Small intestine (tissue), 7 donors: ENCODE data around the gene CCZ1B. TPM values are rescaled to one million over a fixed set of nuclear protein-coding genes. Genes with fewer than 3 reads are reported as not detected.
"Not testable (repeated sequence)": the region's sequence is repeated elsewhere in the genome, so short reads cannot be mapped to it uniquely, and the experiment has no call there.

ENCODE experiments used
- DNase-seq, 2 donors: peaks; one replicate each; pipeline versions ENCODE4 v3.0.0 to v3.0.0-alpha.2; 2013
- FAIRE-seq: peaks from 2 replicates; lab custom pipeline; 2012; peaks lifted over from hg19 to GRCh38; lab: Jason Lieb, UNC
- H3K27ac ChIP-seq, 3 donors: one replicate each; pipeline ENCODE4 v1.5.1; 2013; ENCODE audit warnings: low read length in 2 of 3, mild to moderate bottlenecking in 2 of 3, control low read depth in 1 of 3, inconsistent platforms in 1 of 3, low read depth in 1 of 3, moderate library complexity in 1 of 3
- H3K27me3 ChIP-seq, 3 donors: one replicate each; pipeline ENCODE4 v1.6.1; 2013; ENCODE audit warnings: low read length in 3 of 3, inconsistent platforms in 1 of 3; ENCODE audit not compliant: control insufficient read depth in 3 of 3, insufficient read depth in 3 of 3
- H3K36me3 ChIP-seq, 3 donors: one replicate each; pipeline ENCODE4 v1.6.1; 2013; ENCODE audit warnings: low read length in 3 of 3, inconsistent platforms in 1 of 3, low read depth in 1 of 3, mild to moderate bottlenecking in 1 of 3, moderate library complexity in 1 of 3; ENCODE audit not compliant: control insufficient read depth in 3 of 3, insufficient read depth in 2 of 3
- H3K4me1 ChIP-seq, 3 donors: one replicate each; pipeline ENCODE4 v1.6.1; 2013; ENCODE audit warnings: low read length in 2 of 3, inconsistent platforms in 1 of 3, low read depth in 1 of 3, mild to moderate bottlenecking in 1 of 3, moderate library complexity in 1 of 3; ENCODE audit not compliant: control insufficient read depth in 3 of 3, insufficient read depth in 2 of 3
- H3K4me3 ChIP-seq, 3 donors: one replicate each; pipeline ENCODE4 v1.5.1; 2013; ENCODE audit warnings: low read length in 3 of 3, control low read depth in 1 of 3, inconsistent platforms in 1 of 3, low read depth in 1 of 3, mild to moderate bottlenecking in 1 of 3, moderate library complexity in 1 of 3
- H3K9me3 ChIP-seq, 2 donors: one replicate each; pipeline ENCODE4 v1.6.1; 2013; ENCODE audit warnings: low read depth in 1 of 2, low read length in 1 of 2; ENCODE audit not compliant: control insufficient read depth in 2 of 2, insufficient read depth in 1 of 2
- WGBS, 3 donors: extraction: QIAGEN DNeasy Blood & Tissue Kit; methylation state at CpG; one replicate each; pipeline ENCODE4 v1.1.7; 2013; 5-methylcytosine and 5-hydroxymethylcytosine counted together
- polyA plus RNA-seq, 4 donors: library from polyadenylated mRNA; stranded (reverse) in 3 of 4; unstranded in 1 of 4; fragments of 200-250 nt in 3 of 4; fragments of 120-200 nt in 1 of 4; gene quantifications; one replicate each; pipeline versions ENCODE4 v1.2.1 to v1.2.3, GENCODE V29; 2013
- donor health status: healthy with polysubstance abuse.
- donor health status: control.
- donor health status: control.
- donor health status: Bipolar disorder and iron deficiency.
- donor health status: healthy.

Gene CCZ1B
- polyA plus RNA-seq, 4 donors: 20.5 to 50.8 (median 32.3) TPM

GRCh38 chr7:6799887-6800286, 26.2 kb downstream of the CCZ1B start:
- not testable (repeated sequence) for DNase-seq, FAIRE-seq, H3K4me1 ChIP-seq, H3K4me3 ChIP-seq, H3K9me3 ChIP-seq, H3K27me3 ChIP-seq, H3K27ac ChIP-seq, H3K36me3 ChIP-seq
- WGBS, 3 donors: 81% methylated on average over 2 of the region's 12 CpGs; no CpG with 5 or more reads in 2 of the 3 donors

- H3K36me3 ChIP-seq, H3K9me3 ChIP-seq, H3K27me3 ChIP-seq, DNase-seq, H3K4me1 ChIP-seq, H3K27ac ChIP-seq, FAIRE-seq, H3K4me3 ChIP-seq: not testable (repeated sequence)
- no CpG with 5 or more reads among the region's 8 CpGs for WGBS, 3 donors
These were observed 28.0 kb downstream of the CCZ1B start for GRCh38 chr7:6798047-6798446.

- peak; percentile 4 to 39 for DNase-seq
- not testable (repeated sequence) for FAIRE-seq, H3K27ac ChIP-seq, H3K27me3 ChIP-seq, H3K9me3 ChIP-seq, H3K4me3 ChIP-seq, H3K36me3 ChIP-seq, H3K4me1 ChIP-seq
- 67 to 74% (median 70%) methylated on average over 4 to 5 of the region's 5 CpGs for WGBS, 3 donors
These were observed 28.9 kb downstream of the CCZ1B start for GRCh38 chr7:6797218-6797617.

- H3K9me3 ChIP-seq, H3K27me3 ChIP-seq, FAIRE-seq, DNase-seq, H3K27ac ChIP-seq, H3K4me1 ChIP-seq, H3K36me3 ChIP-seq, H3K4me3 ChIP-seq: not testable (repeated sequence)
- whole genome bisulfite sequencing, 3 donors: 100% methylated on average over 1 to 2 of the region's 11 CpGs
These were observed 31.8 kb downstream of the CCZ1B start for GRCh38 chr7:6794276-6794675.

- not testable (repeated sequence) for H3K27ac ChIP-seq, DNase-seq, H3K36me3 ChIP-seq, H3K4me3 ChIP-seq, FAIRE-seq, H3K27me3 ChIP-seq, H3K9me3 ChIP-seq, H3K4me1 ChIP-seq
- WGBS, 3 donors: 70 to 88% (median 81%) methylated on average over 8 to 9 of the region's 15 CpGs
These were observed 33.8 kb downstream of the CCZ1B start for GRCh38 chr7:6792113-6792872.

- not testable (repeated sequence) for H3K27ac ChIP-seq, FAIRE-seq, H3K4me1 ChIP-seq, H3K9me3 ChIP-seq, H3K27me3 ChIP-seq, DNase-seq, H3K36me3 ChIP-seq, H3K4me3 ChIP-seq
- no CpG with 5 or more reads among the region's 13 CpGs for WGBS, 3 donors
These were observed 36.7 kb downstream of the CCZ1B start for GRCh38 chr7:6789353-6789752.

GRCh38 chr7:6781581-6781980, 44.5 kb downstream of the CCZ1B start:
- H3K27me3 ChIP-seq, H3K27ac ChIP-seq, H3K4me1 ChIP-seq, H3K4me3 ChIP-seq, H3K36me3 ChIP-seq, FAIRE-seq, DNase-seq, H3K9me3 ChIP-seq: not testable (repeated sequence)
- WGBS, 3 donors: 79 to 86% (median 83%) methylated on average over 6 of the region's 6 CpGs

GRCh38 chr7:6761186-6761585, 64.9 kb downstream of the CCZ1B start:
- H3K9me3 ChIP-seq, H3K36me3 ChIP-seq, H3K27ac ChIP-seq, H3K27me3 ChIP-seq, DNase-seq, FAIRE-seq, H3K4me3 ChIP-seq, H3K4me1 ChIP-seq: not testable (repeated sequence)
- 40% methylated on average over 2 of the region's 12 CpGs; no CpG with 5 or more reads in 2 of the 3 donors for WGBS, 3 donors

- not testable (repeated sequence) for H3K4me1 ChIP-seq, H3K9me3 ChIP-seq, DNase-seq, H3K36me3 ChIP-seq, H3K27ac ChIP-seq, FAIRE-seq, H3K27me3 ChIP-seq, H3K4me3 ChIP-seq
- 9 to 25% (median 22%) methylated on average over 12 to 25 of the region's 38 CpGs for WGBS, 3 donors
These were observed 72.1 kb downstream of the CCZ1B start, which contains the start of gene RSPH10B2 for GRCh38 chr7:6753964-6754363. Gene RSPH10B2 (plus strand): TSS chr7:6754103. CDS start chr7:6757678, 3,575 bp downstream.
